ENCODE data around the gene MAPKAP1.

MAPKAP1 gene

DNA sequence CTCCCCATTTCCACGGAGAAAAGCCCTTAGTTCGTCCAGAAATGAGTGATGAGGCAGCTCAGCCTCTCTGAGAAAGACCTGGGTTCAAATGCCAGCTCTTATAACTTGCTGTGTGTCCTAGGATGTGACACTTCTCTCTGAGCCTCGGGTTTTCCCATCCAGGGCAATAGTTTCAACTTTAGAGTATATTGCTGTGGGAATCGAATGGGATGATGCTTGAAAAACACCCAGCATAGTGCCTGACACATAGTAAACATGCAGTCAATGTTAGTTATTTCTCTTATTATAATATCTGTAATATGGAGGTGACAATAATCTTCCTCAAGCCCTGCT is 430 bp upstream of the MAPKAP1 start:
- peaks cover 4% of the 10 kb centered on the region; the same call in 1 of the 2 replicates for H4K20me1 ChIP-seq (ENCODE audit: insufficient read depth, low read length)
- peak overlapping the region; percentile 92 for H3K9ac ChIP-seq (ENCODE audit: low read depth, low read length)
- peak overlapping the region; percentile 97 for H2AFZ ChIP-seq (ENCODE audit: low read depth, low read length)
- TF ChIP-seq EZH2 (IDR thresholded peaks at IDR 0.05; ENCODE audit: borderline replicate concordance, low read depth, low read length, severe bottlenecking): no peak
- TF ChIP-seq, protein P1, sequence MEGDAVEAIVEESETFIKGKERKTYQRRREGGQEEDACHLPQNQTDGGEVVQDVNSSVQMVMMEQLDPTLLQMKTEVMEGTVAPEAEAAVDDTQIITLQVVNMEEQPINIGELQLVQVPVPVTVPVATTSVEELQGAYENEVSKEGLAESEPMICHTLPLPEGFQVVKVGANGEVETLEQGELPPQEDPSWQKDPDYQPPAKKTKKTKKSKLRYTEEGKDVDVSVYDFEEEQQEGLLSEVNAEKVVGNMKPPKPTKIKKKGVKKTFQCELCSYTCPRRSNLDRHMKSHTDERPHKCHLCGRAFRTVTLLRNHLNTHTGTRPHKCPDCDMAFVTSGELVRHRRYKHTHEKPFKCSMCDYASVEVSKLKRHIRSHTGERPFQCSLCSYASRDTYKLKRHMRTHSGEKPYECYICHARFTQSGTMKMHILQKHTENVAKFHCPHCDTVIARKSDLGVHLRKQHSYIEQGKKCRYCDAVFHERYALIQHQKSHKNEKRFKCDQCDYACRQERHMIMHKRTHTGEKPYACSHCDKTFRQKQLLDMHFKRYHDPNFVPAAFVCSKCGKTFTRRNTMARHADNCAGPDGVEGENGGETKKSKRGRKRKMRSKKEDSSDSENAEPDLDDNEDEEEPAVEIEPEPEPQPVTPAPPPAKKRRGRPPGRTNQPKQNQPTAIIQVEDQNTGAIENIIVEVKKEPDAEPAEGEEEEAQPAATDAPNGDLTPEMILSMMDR (IDR thresholded peaks at IDR 0.05; ENCODE audit: borderline replicate concordance, extremely low read depth, low read length, poor library complexity, severe bottlenecking): no peak
- no peaks in the 10 kb centered on the region for H3K9me3 ChIP-seq (ENCODE audit: insufficient read depth, low read length, severe bottlenecking)
- peak overlapping the region in 1 of 2 experiments; percentile 99; a peak in 3 of 4 replicates for H3K4me3 ChIP-seq (ENCODE audit: low read depth in 1 of 2, low read length in 2 of 2)
- H3K4me1 ChIP-seq (ENCODE audit: insufficient read depth, low read length): peaks cover 27% of the 10 kb centered on the region
- peak overlapping the region; percentile 92 for H3K4me2 ChIP-seq (ENCODE audit: insufficient read depth, low read length)
- H3K27ac ChIP-seq (ENCODE audit: low read length): peak overlapping the region; percentile 83
- peaks cover 6% of the 10 kb centered on the region for H3K36me3 ChIP-seq (ENCODE audit: insufficient read depth, low read length)
- ATAC-seq (ENCODE audit: insufficient read depth, low read depth): peak; percentile 18; the same call in 2 of the 3 replicates
- no peak for DNase-seq
- peaks cover 44% of the 10 kb centered on the region for H3K79me2 ChIP-seq (ENCODE audit: insufficient read depth, low read length)
- no peaks in the 10 kb centered on the region for H3K27me3 ChIP-seq (ENCODE audit: insufficient read depth, low read length, poor library complexity)

DNA sequence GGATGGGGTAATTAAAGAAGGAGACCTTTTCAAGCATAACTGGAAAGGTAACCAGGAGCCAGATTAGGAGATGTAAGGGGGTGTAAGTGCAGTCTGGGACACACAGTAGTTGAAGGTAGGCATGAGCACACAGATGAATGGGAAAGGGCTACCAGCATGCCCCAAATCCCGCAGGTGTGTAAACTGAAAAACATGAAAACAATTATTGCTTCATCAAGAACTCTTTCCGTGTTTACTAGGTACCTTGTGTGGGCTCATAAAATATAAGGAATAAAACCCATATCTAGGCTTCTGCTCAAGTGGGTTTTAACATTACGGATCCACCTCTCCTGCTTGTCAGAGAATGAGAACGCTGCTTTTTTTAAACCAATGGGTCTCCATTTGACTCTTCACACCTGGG is 1.1 kb downstream of the MAPKAP1 start:
- H3K4me3 ChIP-seq (ENCODE audit: low read depth in 1 of 2, low read length in 2 of 2): peak overlapping the region; percentile 93 to 99
- peaks cover 58% of the 10 kb centered on the region for H3K79me2 ChIP-seq (ENCODE audit: insufficient read depth, low read length)
- no peak for TF ChIP-seq EZH2 (IDR thresholded peaks at IDR 0.05; ENCODE audit: borderline replicate concordance, low read depth, low read length, severe bottlenecking)
- TF ChIP-seq, protein P1 (IDR thresholded peaks at IDR 0.05; ENCODE audit: borderline replicate concordance, extremely low read depth, low read length, poor library complexity, severe bottlenecking): no peak

DNA sequence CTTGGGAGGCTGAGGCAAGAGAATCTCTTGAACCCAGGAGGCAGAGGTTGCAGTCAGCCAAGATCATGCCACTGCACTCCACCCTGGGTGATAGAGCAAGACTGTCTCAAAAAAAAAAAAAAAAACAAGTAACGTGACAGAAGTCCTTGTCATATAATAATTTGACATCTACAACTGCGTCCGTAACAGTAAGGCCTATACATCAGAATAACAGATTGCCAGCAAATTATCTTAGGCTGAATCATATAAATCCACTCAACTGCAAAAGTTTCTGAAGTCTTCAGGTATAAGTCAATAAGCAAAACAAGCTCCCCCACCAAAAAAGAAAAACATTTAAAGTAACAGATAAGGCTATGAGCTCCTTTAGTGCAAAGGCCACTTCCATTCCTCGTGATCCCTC is 3.3 kb downstream of the MAPKAP1 start:
- DNase-seq: no peak
- H3K36me3 ChIP-seq (ENCODE audit: insufficient read depth, low read length): peaks cover 6% of the 10 kb centered on the region
- no peak overlapping the region for H3K27ac ChIP-seq (ENCODE audit: low read length)
- H3K79me2 ChIP-seq (ENCODE audit: insufficient read depth, low read length): peaks cover 80% of the 10 kb centered on the region
- H4K20me1 ChIP-seq (ENCODE audit: insufficient read depth, low read length): peaks cover 20% of the 10 kb centered on the region; the same call in 1 of the 2 replicates
- peaks cover 27% of the 10 kb centered on the region for H3K4me1 ChIP-seq (ENCODE audit: insufficient read depth, low read length)
- H2AFZ ChIP-seq (ENCODE audit: low read depth, low read length): no peak overlapping the region
- no peak for ATAC-seq (ENCODE audit: insufficient read depth, low read depth)
- TF ChIP-seq, protein P1 (IDR thresholded peaks at IDR 0.05; ENCODE audit: borderline replicate concordance, extremely low read depth, low read length, poor library complexity, severe bottlenecking): no peak
- TF ChIP-seq EZH2 (IDR thresholded peaks at IDR 0.05; ENCODE audit: borderline replicate concordance, low read depth, low read length, severe bottlenecking): no peak
- no peaks in the 10 kb centered on the region for H3K9me3 ChIP-seq (ENCODE audit: insufficient read depth, low read length, severe bottlenecking)
- H3K4me2 ChIP-seq (ENCODE audit: insufficient read depth, low read length): no peak overlapping the region; the same call in 1 of the 2 replicates
- H3K4me3 ChIP-seq (ENCODE audit: low read depth in 1 of 2, low read length in 2 of 2): no peak overlapping the region
- H3K27me3 ChIP-seq (ENCODE audit: insufficient read depth, low read length, poor library complexity): no peaks in the 10 kb centered on the region
- H3K9ac ChIP-seq (ENCODE audit: low read depth, low read length): no peak overlapping the region

More for the DNA sequence above, 1.1 kb downstream of the MAPKAP1 start:
- Histone ChIP-seq H3K36me3 (ENCODE audit: insufficient read depth, low read length) (peaks cover 6% of the 10 kb centered on the region), H3K9me3 (ENCODE audit: insufficient read depth, low read length, severe bottlenecking) (no peaks in the 10 kb centered on the region), H3K4me1 (ENCODE audit: insufficient read depth, low read length) (peaks cover 27% of the 10 kb centered on the region), H3K4me2 (ENCODE audit: insufficient read depth, low read length) (peak overlapping the region; percentile 92), H3K9ac (ENCODE audit: low read depth, low read length) (peak overlapping the region; percentile 92), H3K27ac (ENCODE audit: low read length) (peak overlapping the region; percentile 74; the same call in 1 of the 2 replicates), H2AFZ (ENCODE audit: low read depth, low read length) (no peak overlapping the region), H4K20me1 (ENCODE audit: insufficient read depth, low read length) (peaks cover 14% of the 10 kb centered on the region; the same call in 1 of the 2 replicates), H3K27me3 (ENCODE audit: insufficient read depth, low read length, poor library complexity) (no peaks in the 10 kb centered on the region)
- no peak for ATAC-seq (ENCODE audit: insufficient read depth, low read depth)
- DNase-seq: no peak

All from DND-41 (cell line).